Inflammatory macrophage treated with lipopolysaccharide for 4 hours (primary cell): ENCODE measurements around the gene FBXL16.

Experiments
- DNase-seq: peaks from one replicate; pipeline ENCODE4 v3.0.0-alpha.2; 2020

Gene FBXL16

GRCh38 chr16:722835-723633 lies 17.4 kb upstream of the FBXL16 start:
- DNase-seq, result no peak

GRCh38 chr16:721765-722540 lies 16.4 kb upstream of the FBXL16 start:
- DNase-seq, result no peak

- DNase-seq, result peak; percentile 70
These were observed 15.6 kb upstream of the FBXL16 start, which contains the start of gene ANTKMT for GRCh38 chr16:720990-721764. Gene ANTKMT (plus strand): TSS chr16:721146. CDS start chr16:721275, 129 bp downstream.

- DNase-seq, result no peak
These were observed 14.9 kb upstream of the FBXL16 start for GRCh38 chr16:720447-720989.

- no peak for DNase-seq
These were observed 14.3 kb upstream of the FBXL16 start for GRCh38 chr16:719815-720446.

- no peak for DNase-seq
These were observed 13.3 kb upstream of the FBXL16 start for GRCh38 chr16:718922-719321.

- DNase-seq, result no peak
These were observed 12.8 kb upstream of the FBXL16 start for GRCh38 chr16:718389-718788.

GRCh38 chr16:717450-718245 lies 12.0 kb upstream of the FBXL16 start:
- no peak for DNase-seq

- no peak for DNase-seq
These were observed 11.2 kb upstream of the FBXL16 start for GRCh38 chr16:716768-717325.

GRCh38 chr16:716200-716568 lies 10.6 kb upstream of the FBXL16 start:
- no peak for DNase-seq

- DNase-seq, result no peak
These were observed 10.0 kb upstream of the FBXL16 start for GRCh38 chr16:715477-716199.

GRCh38 chr16:714558-715476 lies 9.2 kb upstream of the FBXL16 start, which contains the start of gene METRN:
Gene METRN (plus strand): TSS chr16:715118. CDS start chr16:715290, 172 bp downstream.
- DNase-seq, result peak; percentile 85

GRCh38 chr16:714079-714478 lies 8.5 kb upstream of the FBXL16 start:
- DNase-seq, result no peak

GRCh38 chr16:712740-713250 lies 7.2 kb upstream of the FBXL16 start:
- peak; percentile 50 for DNase-seq

GRCh38 chr16:711548-712320 lies 6.1 kb upstream of the FBXL16 start:
- DNase-seq, result peak; percentile 73

GRCh38 chr16:711084-711483 lies 5.5 kb upstream of the FBXL16 start:
- DNase-seq, result no peak

- no peak for DNase-seq
These were observed 5.0 kb upstream of the FBXL16 start for GRCh38 chr16:710500-711075.
